Activated T-helper 17 cell treated with anti-CD3 and anti-CD28 coated beads, Interleukin-2, amount 50 U/mL, for 72 hours (primary cell): ENCODE measurements around the gene GCGR. TPM values are rescaled to one million over a fixed set of nuclear protein-coding genes. Genes with fewer than 3 reads are reported as not detected.

Experiments used
- ATAC-seq: fragments of 150-1000 bp; cut with Tn5 transposase; replicated peaks from 2 replicates; pipeline ENCODE4 v1.10.0; 2021; ENCODE audit warnings: mild to moderate bottlenecking, moderate library complexity
- H3K27ac Mint-ChIP-seq: one replicate; pipeline ENCODE4 v1.8.0; 2022; ENCODE audit warnings: mixed read lengths
- H3K27me3 Mint-ChIP-seq: one replicate; pipeline ENCODE4 v1.8.0; 2022; ENCODE audit warnings: mixed read lengths
- H3K36me3 Mint-ChIP-seq: one replicate; pipeline ENCODE4 v1.8.0; 2022; ENCODE audit warnings: low read depth, mild to moderate bottlenecking, mixed read lengths
- H3K4me1 Mint-ChIP-seq: one replicate; pipeline ENCODE4 v1.8.0; 2022; ENCODE audit warnings: mixed read lengths
- H3K4me3 Mint-ChIP-seq: one replicate; pipeline ENCODE4 v1.8.0; 2022; ENCODE audit warnings: mild to moderate bottlenecking, mixed read lengths
- H3K9me3 Mint-ChIP-seq: one replicate; pipeline ENCODE4 v1.8.0; 2022; ENCODE audit warnings: mixed read lengths
- total RNA-seq, 2 donors: library from RNA; stranded (reverse); gene quantifications; one replicate each; pipeline ENCODE4 v1.2.3, GENCODE V29; 2022

GCGR gene
- total RNA-seq, 2 donors from 2014 or later = 0.26 TPM; not detected in 1

- Mint-ChIP-seq H3K9me3 (no peaks in the 10 kb centered on the region), H3K4me3 (no peak overlapping the region), H3K27me3 (peaks cover 4% of the 10 kb centered on the region), H3K36me3 (no peaks in the 10 kb centered on the region), H3K4me1 (peaks cover 5% of the 10 kb centered on the region), H3K27ac (peak overlapping the region; percentile 43)
- ATAC-seq = peak; percentile 44
These were observed 17.8 kb downstream of the GCGR start for GRCh38 chr17:81821603-81822311.

GRCh38 chr17:81822312-81822637, 18.3 kb downstream of the GCGR start:
- Mint-ChIP-seq H3K27me3 (peaks cover 4% of the 10 kb centered on the region), H3K27ac (peak overlapping the region; percentile 43), H3K36me3 (no peaks in the 10 kb centered on the region), H3K4me1 (peaks cover 5% of the 10 kb centered on the region), H3K9me3 (no peaks in the 10 kb centered on the region), H3K4me3 (no peak overlapping the region)
- no peak for ATAC-seq

DNA sequence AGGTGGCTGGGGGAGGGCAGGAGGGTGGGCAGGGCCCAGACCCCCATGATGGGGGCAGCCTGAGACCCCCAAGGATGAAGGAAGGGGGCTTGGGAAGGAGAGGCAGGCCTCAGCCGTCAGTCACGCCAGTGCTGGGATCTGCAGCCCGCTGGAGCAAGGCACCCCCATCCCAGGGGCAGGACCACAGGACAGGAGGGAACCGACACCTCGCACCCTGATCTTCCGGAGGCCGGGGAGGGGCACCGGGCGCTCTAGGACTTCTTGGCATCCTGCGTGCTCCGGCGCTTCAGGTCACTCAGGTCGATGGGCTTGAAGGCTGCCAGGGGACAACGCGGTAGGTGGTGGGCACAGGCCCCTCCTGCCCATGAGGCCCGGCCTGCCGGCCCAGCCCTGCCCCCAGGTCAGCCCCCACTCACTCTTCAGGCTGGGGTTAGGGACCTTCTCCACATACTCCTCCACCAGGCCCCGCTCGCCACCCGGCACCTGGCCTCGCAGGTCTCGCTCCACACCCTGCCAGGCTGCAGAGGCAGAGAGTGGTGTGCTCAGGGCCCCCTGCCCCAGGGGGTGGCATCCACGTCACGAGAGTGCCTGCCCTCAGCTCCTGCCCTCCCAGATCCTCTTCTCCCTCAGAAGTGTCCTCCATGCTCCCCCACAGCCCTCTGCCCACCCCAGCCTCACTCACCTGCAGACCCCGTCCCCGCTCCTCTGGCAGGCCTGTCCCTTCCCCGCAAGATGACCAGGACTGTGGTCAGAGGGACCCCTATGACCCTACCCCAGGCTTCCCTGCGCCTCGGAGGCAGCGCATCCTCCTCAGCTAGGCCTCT, 19.3 kb downstream of the GCGR start:
- Mint-ChIP-seq H3K36me3 (no peaks in the 10 kb centered on the region), H3K27ac (no peak overlapping the region), H3K9me3 (no peaks in the 10 kb centered on the region), H3K4me1 (peaks cover 5% of the 10 kb centered on the region), H3K4me3 (no peak overlapping the region), H3K27me3 (no peaks in the 10 kb centered on the region)
- ATAC-seq = no peak

- Mint-ChIP-seq H3K27me3 (no peaks in the 10 kb centered on the region), H3K27ac (no peak overlapping the region), H3K4me3 (no peak overlapping the region), H3K36me3 (no peaks in the 10 kb centered on the region), H3K4me1 (peaks cover 5% of the 10 kb centered on the region), H3K9me3 (no peaks in the 10 kb centered on the region)
- no peak for ATAC-seq
These were observed 20.0 kb downstream of the GCGR start for GRCh38 chr17:81823820-81824550.

DNA sequence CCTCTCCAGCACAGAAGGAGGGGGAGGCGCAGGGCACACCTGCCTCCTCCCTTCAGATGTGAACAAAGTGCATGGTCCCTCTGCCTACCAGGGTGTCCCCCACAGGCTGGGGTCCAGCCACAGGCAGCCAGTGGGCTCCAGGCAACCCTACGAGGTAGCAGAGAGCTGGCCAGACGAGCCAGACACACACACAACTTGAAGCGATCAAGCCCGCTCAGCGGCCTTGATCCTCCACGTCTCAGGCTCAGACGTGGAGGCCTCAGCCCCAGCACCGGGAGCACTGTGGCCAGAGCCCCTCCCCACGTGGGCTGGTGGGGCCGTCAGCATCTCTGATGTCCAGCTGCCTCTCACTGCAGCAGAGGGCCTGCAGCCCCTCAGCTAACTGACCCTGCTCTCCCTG, 20.6 kb downstream of the GCGR start:
- no peak overlapping the region for H3K4me3 Mint-ChIP-seq
- H3K27ac Mint-ChIP-seq = no peak overlapping the region
- H3K4me1 Mint-ChIP-seq = peaks cover 5% of the 10 kb centered on the region
- no peaks in the 10 kb centered on the region for H3K27me3 Mint-ChIP-seq
- H3K36me3 Mint-ChIP-seq = no peaks in the 10 kb centered on the region
- no peaks in the 10 kb centered on the region for H3K9me3 Mint-ChIP-seq
- no peak for ATAC-seq

- H3K9me3 Mint-ChIP-seq = no peaks in the 10 kb centered on the region
- no peaks in the 10 kb centered on the region for H3K36me3 Mint-ChIP-seq
- H3K4me1 Mint-ChIP-seq = peaks cover 5% of the 10 kb centered on the region
- ATAC-seq = no peak
- H3K4me3 Mint-ChIP-seq = no peak overlapping the region
- H3K27ac Mint-ChIP-seq = peak overlapping the region; percentile 13
- no peaks in the 10 kb centered on the region for H3K27me3 Mint-ChIP-seq
These were observed 22.0 kb downstream of the GCGR start for GRCh38 chr17:81825841-81826466.

DNA sequence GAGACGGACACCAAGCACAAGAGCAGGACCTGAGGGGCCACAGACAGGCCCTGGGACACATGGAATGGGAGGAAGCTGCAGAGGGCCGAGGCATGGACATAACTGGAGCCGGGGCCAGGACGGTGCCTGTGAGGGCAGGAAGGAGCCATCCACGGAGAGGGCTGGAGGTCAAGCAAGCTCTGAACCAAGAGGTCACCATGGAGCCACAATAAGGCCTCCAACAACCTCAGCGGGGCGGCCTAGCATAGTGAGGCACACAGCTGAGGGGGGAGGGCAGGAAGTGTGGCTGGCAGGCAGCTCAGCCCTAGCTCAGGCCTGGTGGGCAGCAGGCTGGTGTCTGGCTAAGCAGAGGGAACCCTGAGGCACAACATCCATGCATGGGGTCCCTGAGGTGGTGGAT, 24.7 kb downstream of the GCGR start:
- no peak overlapping the region for H3K27ac Mint-ChIP-seq
- ATAC-seq = no peak
- no peak overlapping the region for H3K4me3 Mint-ChIP-seq
- H3K9me3 Mint-ChIP-seq = no peaks in the 10 kb centered on the region
- peaks cover 15% of the 10 kb centered on the region for H3K36me3 Mint-ChIP-seq
- H3K27me3 Mint-ChIP-seq = no peaks in the 10 kb centered on the region
- peaks cover 11% of the 10 kb centered on the region for H3K4me1 Mint-ChIP-seq

GRCh38 chr17:81829858-81830257, 25.9 kb downstream of the GCGR start:
- peak overlapping the region; percentile 22 for H3K27ac Mint-ChIP-seq
- no peak for ATAC-seq
- H3K36me3 Mint-ChIP-seq = peaks cover 15% of the 10 kb centered on the region
- no peaks in the 10 kb centered on the region for H3K27me3 Mint-ChIP-seq
- H3K9me3 Mint-ChIP-seq = no peaks in the 10 kb centered on the region
- peaks cover 11% of the 10 kb centered on the region for H3K4me1 Mint-ChIP-seq
- H3K4me3 Mint-ChIP-seq = peak overlapping the region; percentile 100

GRCh38 chr17:81831563-81831956, 27.6 kb downstream of the GCGR start:
- Mint-ChIP-seq H3K36me3 (peaks cover 15% of the 10 kb centered on the region), H3K9me3 (no peaks in the 10 kb centered on the region)
- ATAC-seq = peak; percentile 7

GRCh38 chr17:81831957-81832607, 28.1 kb downstream of the GCGR start:
- peak; percentile 58 for ATAC-seq
- Mint-ChIP-seq H3K4me3 (peak overlapping the region; percentile 100), H3K27ac (peak overlapping the region; percentile 99), H3K36me3 (peaks cover 15% of the 10 kb centered on the region), H3K9me3 (no peaks in the 10 kb centered on the region), H3K4me1 (peaks cover 6% of the 10 kb centered on the region), H3K27me3 (no peaks in the 10 kb centered on the region)

More at GRCh38 chr17:81831563-81831956, 27.6 kb downstream of the GCGR start:
- Mint-ChIP-seq H3K4me3 (peak overlapping the region; percentile 100), H3K4me1 (peaks cover 6% of the 10 kb centered on the region), H3K27ac (peak overlapping the region; percentile 99), H3K27me3 (no peaks in the 10 kb centered on the region)

DNA sequence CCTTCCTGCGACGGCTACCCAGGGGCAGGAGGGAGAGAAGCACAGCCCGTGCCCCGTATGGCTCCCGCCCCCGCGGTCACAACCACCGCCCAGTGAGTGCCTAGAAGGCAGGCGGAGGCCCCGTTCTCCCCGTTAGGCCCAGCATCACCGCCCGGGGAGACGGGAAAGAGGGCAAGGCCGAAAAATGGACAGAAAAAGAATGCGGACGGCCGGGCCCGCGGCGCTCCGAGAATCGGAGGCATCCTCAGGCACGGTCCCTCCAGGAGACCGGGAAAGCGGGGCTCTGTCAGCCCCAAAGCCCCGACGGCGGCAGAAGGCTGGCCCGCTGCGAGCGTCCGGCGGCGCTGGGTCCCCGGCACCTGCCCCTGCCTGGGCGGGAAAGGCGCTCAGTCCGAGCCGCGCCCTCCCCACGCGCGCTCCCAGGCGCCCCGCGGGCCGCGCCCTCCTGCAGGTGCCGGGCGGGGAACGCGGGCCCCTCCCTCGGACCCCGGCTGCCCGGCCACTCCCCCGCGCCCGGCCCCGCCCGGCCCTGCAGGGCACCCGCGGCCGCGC, 28.7 kb downstream of the GCGR start:
- no peaks in the 10 kb centered on the region for H3K27me3 Mint-ChIP-seq
- H3K9me3 Mint-ChIP-seq = no peaks in the 10 kb centered on the region
- peak overlapping the region; percentile 100 for H3K4me3 Mint-ChIP-seq

GRCh38 chr17:81833160-81833920, 29.4 kb downstream of the GCGR start, which contains the start of gene MCRIP1:
Gene MCRIP1 (minus strand): TSS chr17:81833291. CDS start chr17:81824506, 8,785 bp downstream.
- Mint-ChIP-seq H3K27me3 (no peaks in the 10 kb centered on the region), H3K36me3 (peaks cover 15% of the 10 kb centered on the region), H3K4me3 (peak within 1 kb of the TSS; percentile 100), H3K4me1 (peaks cover 6% of the 10 kb centered on the region), H3K9me3 (no peaks in the 10 kb centered on the region), H3K27ac (peak within 1 kb of the TSS; percentile 99)
- peak; percentile 79 for ATAC-seq

More for the DNA sequence above, 28.7 kb downstream of the GCGR start:
- Mint-ChIP-seq H3K27ac (peak overlapping the region; percentile 99), H3K4me1 (peaks cover 6% of the 10 kb centered on the region), H3K36me3 (peaks cover 15% of the 10 kb centered on the region)
- peak; percentile 48 for ATAC-seq
